Frontal cortex (tissue), 4 donors: ENCODE results near the gene NAPA. TPM values are rescaled to one million over a fixed set of nuclear protein-coding genes. Genes with fewer than 3 reads are reported as not detected.

Experiments
- DNase-seq, 2 donors: peaks; one replicate each; pipeline ENCODE4 v3.0.0; 2012; ENCODE audit warnings: low spot score in 2 of 2
- FAIRE-seq: peaks from 2 replicates; lab custom pipeline; 2012; peaks lifted over from hg19 to GRCh38; lab: Jason Lieb, UNC
- total RNA-seq: library from RNA; depleted of rRNA; stranded (reverse); fragments of >200 nt; gene quantifications from one replicate; pipeline ENCODE4 v1.2.3, GENCODE V29; 2014
- donor health status: control.
- donor health status: control.
- donor health status: control.

The NAPA gene
- total RNA-seq, 1 donor from 2014 or later: 43.2 TPM

GRCh38 chr19:47505506-47505905, 9.4 kb downstream of the NAPA start:
- no peak for DNase-seq
- FAIRE-seq: no peak

GRCh38 chr19:47503826-47504150, 11.1 kb downstream of the NAPA start:
- FAIRE-seq (no peak), DNase-seq (no peak)

- FAIRE-seq: no peak
Measured at GRCh38 chr19:47503130-47503825, 11.6 kb downstream of the NAPA start.

GRCh38 chr19:47499863-47500830, 14.7 kb downstream of the NAPA start:
- no peak for DNase-seq
- no peak for FAIRE-seq

More at GRCh38 chr19:47503130-47503825, 11.6 kb downstream of the NAPA start:
- no peak for DNase-seq

GRCh38 chr19:47499371-47499770, 15.5 kb downstream of the NAPA start:
- DNase-seq (no peak), FAIRE-seq (no peak)

GRCh38 chr19:47498561-47498960, 16.3 kb downstream of the NAPA start:
- no peak for FAIRE-seq
- DNase-seq: no peak

GRCh38 chr19:47497821-47498520, 16.9 kb downstream of the NAPA start:
- FAIRE-seq (no peak), DNase-seq (no peak)

GRCh38 chr19:47497050-47497766, 17.7 kb downstream of the NAPA start:
- FAIRE-seq (no peak), DNase-seq (no peak)

- no peak for FAIRE-seq
- no peak for DNase-seq
Measured at GRCh38 chr19:47495478-47496372, 19.1 kb downstream of the NAPA start.

- FAIRE-seq (no peak), DNase-seq (no peak)
Measured at GRCh38 chr19:47494729-47495128, 20.1 kb downstream of the NAPA start.

GRCh38 chr19:47494211-47494547, 20.7 kb downstream of the NAPA start:
- DNase-seq: no peak
- FAIRE-seq: no peak

GRCh38 chr19:47493378-47494210, 21.3 kb downstream of the NAPA start:
- DNase-seq (no peak), FAIRE-seq (no peak)

GRCh38 chr19:47492571-47493377, 22.1 kb downstream of the NAPA start:
- FAIRE-seq: no peak
- DNase-seq: no peak

- DNase-seq (no peak), FAIRE-seq (no peak)
Measured at GRCh38 chr19:47492137-47492533, 22.7 kb downstream of the NAPA start.

GRCh38 chr19:47491358-47492136, 23.3 kb downstream of the NAPA start:
- DNase-seq (no peak), FAIRE-seq (no peak)

- FAIRE-seq (no peak), DNase-seq (no peak)
Measured at GRCh38 chr19:47490847-47491246, 24.0 kb downstream of the NAPA start.

GRCh38 chr19:47490031-47490430, 24.8 kb downstream of the NAPA start:
- no peak for FAIRE-seq
- no peak for DNase-seq
